GM20000 (cell line): ENCODE measurements around the gene SMCO4.

ENCODE experiments used
- DNase-seq: peaks from one replicate; pipeline ENCODE4 v3.0.0; 2012; ENCODE audit warnings: low spot score
- TF ChIP-seq, protein P1 (sequence below): IDR thresholded peaks from 2 replicates; pipeline ENCODE4 v1.5.1; 2012; ENCODE audit warnings: mild to moderate bottlenecking, control low read depth; ENCODE audit errors: extremely low read depth, missing control alignments

SMCO4 gene

DNA sequence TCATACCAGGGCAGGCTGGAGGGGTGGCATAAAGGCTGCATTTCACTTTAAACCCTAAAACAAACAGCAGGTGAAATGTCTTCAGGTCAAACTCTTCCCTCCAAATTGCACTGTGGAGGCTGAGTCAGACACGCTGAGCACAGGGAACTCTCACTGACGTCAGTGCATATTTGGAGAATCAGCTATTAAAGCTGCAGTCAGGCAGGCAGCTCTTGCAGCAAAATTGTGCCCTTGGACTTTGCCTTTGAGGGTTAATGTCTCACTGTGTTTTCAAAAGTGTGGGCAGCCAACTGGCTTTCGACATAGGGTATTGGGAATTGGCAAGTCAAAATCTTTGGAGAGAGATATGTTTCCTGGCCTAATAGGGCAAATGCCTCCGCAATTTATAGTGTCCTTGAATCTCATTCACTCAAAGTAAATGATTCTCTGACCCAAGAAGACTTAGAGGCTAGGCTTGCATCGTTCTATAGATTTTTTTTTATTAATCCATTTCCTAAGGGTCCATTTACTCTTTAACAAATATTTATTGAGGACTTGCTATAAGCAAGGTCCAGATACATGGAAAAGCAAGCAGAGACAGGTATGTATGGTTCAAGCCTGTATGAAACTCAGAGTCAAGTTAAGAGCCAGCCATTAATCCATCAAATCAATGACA, 27.7 kb upstream of the SMCO4 start:
- no peak for DNase-seq
- TF ChIP-seq, protein P1, sequence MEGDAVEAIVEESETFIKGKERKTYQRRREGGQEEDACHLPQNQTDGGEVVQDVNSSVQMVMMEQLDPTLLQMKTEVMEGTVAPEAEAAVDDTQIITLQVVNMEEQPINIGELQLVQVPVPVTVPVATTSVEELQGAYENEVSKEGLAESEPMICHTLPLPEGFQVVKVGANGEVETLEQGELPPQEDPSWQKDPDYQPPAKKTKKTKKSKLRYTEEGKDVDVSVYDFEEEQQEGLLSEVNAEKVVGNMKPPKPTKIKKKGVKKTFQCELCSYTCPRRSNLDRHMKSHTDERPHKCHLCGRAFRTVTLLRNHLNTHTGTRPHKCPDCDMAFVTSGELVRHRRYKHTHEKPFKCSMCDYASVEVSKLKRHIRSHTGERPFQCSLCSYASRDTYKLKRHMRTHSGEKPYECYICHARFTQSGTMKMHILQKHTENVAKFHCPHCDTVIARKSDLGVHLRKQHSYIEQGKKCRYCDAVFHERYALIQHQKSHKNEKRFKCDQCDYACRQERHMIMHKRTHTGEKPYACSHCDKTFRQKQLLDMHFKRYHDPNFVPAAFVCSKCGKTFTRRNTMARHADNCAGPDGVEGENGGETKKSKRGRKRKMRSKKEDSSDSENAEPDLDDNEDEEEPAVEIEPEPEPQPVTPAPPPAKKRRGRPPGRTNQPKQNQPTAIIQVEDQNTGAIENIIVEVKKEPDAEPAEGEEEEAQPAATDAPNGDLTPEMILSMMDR = no peak

DNA sequence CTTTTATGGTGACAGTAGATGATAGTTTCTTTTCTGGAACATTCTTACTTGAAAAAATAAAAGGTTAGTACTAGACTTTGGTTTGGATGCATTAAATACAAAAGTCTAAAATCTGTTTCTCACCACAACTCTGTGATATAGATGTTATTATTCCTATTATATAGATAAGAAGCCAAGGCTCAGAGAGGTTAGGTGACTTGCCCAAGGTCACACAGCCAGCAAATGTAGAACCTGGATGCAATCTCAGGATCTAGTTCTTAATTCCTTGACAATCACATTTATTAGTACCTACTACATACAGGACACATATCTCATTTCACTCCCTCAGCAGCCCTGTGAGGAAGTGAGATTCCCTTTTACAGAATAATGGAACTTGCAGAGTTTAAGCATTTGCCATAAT, 26.3 kb upstream of the SMCO4 start:
- TF ChIP-seq, protein P1 = no peak

DNA sequence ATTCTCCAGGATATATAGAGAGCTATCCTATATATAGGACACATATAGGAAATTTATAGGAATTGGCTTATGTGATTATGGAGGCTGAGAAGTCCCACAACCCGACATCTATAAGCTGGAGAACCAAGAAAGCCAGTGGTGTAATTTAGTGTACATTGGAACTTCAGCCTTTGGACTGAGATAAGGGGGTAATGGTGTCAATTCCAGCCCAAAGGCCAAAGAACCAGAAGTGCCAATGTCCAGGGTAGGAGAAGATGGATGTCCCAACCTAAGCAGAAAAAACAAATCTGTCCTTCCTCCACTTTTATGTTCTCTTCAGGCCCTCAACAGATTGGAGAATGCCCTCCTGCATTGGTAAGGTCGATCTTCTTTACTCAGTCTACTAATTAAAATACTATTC, 25.5 kb upstream of the SMCO4 start:
- no peak for DNase-seq
- TF ChIP-seq, protein P1 = no peak

More for the DNA sequence above, 26.3 kb upstream of the SMCO4 start:
- DNase-seq = no peak

DNA sequence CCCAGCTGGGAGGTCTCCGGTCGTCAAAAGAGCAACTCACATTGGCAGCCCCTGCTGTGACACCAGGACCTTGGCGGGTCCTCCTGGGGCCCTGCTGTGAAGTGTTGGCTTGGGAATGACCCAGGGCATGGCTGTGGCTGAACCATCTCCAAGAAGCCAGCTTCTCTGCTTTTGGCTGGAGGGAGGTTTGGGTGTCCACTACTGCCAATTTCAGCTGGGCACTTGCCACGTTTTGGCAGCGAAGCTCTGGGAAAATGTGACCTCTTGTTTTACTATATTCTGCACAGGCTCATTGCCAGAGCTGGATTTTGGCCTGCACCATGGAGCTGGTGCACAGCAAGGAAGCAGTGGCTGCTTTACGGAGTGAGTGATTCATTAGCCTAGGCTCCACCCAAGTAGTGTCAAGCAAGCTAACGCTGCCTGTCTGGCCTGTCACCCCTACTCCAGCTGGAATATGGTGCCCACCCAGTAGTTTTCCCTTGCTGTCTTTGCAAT, 24.3 kb upstream of the SMCO4 start:
- TF ChIP-seq, protein P1 = no peak
- DNase-seq = no peak

DNA sequence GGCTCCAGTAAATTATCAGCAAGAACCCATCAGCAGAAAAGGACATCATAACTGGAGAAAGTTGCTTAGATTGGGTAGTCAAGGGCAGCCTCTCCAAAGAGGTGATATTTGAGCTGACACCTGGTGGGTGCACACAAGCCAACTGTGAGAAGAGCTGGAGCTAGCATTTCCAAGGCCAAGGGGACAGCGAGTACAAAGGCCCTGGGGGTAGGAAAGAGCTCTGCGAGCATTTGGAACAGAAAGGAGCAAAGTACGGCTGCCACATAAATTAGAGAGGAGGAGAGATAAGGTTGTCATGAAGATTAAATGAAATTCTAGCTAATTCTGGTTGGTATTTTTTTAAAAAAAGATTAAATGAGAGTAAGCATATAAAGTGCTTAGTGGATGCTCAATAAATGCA, 21.7 kb upstream of the SMCO4 start:
- no peak for DNase-seq
- TF ChIP-seq, protein P1 = no peak

DNA sequence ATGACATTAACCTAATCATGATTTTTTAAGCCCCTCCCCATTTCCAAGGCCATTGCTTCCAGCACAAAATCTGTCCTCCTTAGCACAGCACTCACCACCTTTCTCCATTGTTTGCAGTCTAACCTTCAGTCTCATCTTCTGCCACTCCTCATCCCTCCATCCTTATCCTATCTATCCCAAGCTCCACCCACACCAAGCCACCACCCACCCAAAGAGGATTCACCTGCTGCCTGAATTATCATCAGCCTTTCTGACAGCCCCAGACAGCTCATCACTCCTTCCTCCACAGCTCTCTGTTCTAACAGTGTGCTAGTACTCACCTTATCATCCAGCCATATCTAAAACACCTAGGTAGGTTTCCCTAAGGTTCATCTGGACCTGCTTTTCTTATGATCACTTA, 20.7 kb upstream of the SMCO4 start:
- no peak for DNase-seq
- TF ChIP-seq, protein P1 = no peak

DNA sequence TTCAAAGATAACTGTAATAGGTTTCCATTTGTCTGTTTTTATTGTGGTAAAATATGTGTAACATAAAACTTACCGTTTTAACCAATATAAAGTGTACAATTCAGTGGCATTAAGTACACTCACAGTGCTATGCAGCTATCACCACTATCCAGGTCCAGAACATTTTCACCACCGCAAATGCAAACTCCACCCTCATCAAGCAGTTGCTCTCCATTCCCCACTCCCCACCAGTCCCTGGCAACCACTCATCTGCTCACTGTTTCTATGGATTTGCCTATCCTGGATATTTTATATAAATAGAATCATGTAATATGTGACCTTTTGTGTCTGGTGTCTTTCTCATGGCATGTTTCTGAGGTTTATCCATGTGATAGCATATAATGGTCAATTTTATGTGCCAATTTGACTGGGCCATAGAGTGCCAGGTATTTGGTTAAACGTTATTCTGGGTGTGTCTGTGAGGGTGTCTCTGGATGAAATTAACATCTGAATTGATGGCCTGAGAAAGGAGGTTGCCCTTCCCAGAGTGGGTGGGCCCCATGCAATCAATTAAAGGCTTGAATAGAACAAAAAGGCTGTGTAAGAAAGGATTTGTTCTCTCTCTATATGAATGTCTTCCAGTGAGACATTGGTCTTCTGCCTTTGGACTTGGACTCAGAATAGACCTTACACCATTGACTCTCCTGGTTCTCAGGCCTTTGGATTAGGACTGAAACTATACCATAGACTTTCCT, 17.2 kb upstream of the SMCO4 start:
- TF ChIP-seq, protein P1 = no peak
- no peak for DNase-seq
